HEK293 (cell line): ENCODE data around the gene NT5DC2.
A peak's percentile ranks its signal among the peaks of the same experiment; 100 is the strongest.

Source experiments
- CTCF ChIA-PET: fragments of 350-600 bp; formaldehyde crosslinking; extraction: SDS; loops from one replicate; lab custom pipeline; 2021; ENCODE audit warnings: antibody characterized with exemption; lab: Yijun Ruan, JAX
- POLR2A ChIA-PET: fragments of 300-600 bp; formaldehyde crosslinking; extraction: SDS; loops from one replicate; lab custom pipeline; 2020; ENCODE audit warnings: antibody characterized with exemption, inconsistent platforms; lab: Yijun Ruan, JAX
- H3K27ac ChIP-seq: fragments of 200-500 bp; sonication (Bioruptor generic); 2 replicates; pipeline ENCODE4 v1.5.1; 2014; ENCODE audit warnings: low read depth, low read length, control low read depth, inconsistent platforms; ENCODE audit errors: extremely low read depth
- H3K36me3 ChIP-seq, 2 experiments: fragments of 200-500 bp in 1 of 2; sonication (Bioruptor generic) in 1 of 2; 1 replicate in 1 of 2; 2 replicates in 1 of 2; pipeline ENCODE4 v1.5.1; 2014 to 2017; ENCODE audit warnings: inconsistent platforms in 2 of 2, low read length in 2 of 2; ENCODE audit not compliant: control insufficient read depth in 2 of 2, insufficient read depth in 1 of 2
- H3K4me1 ChIP-seq: fragments of 200-500 bp; sonication (Bioruptor generic); 2 replicates; pipeline ENCODE4 v1.5.1; 2014; ENCODE audit warnings: mild to moderate bottlenecking, low read length, inconsistent platforms; ENCODE audit not compliant: control insufficient read depth, insufficient read depth
- H3K4me3 ChIP-seq: 2 replicates; pipeline ENCODE4 v1.5.1; 2011; ENCODE audit warnings: low read depth, mild to moderate bottlenecking, control low read depth, low read length, moderate library complexity
- H3K9me3 ChIP-seq: fragments of 200-500 bp; sonication (Bioruptor generic); 2 replicates; pipeline ENCODE4 v1.5.1; 2014; ENCODE audit warnings: low read depth, low read length, inconsistent platforms; ENCODE audit not compliant: control insufficient read depth, insufficient read depth
- EGR2 ChIP-seq: fragments of 450-650 bp; formaldehyde crosslinking; IDR thresholded peaks from 2 replicates; pipeline ENCODE4 v1.5.1; 2016; ENCODE audit warnings: low read depth, missing biosample characterization, missing genetic modification characterization
- GLIS1 ChIP-seq: fragments of 450-650 bp; formaldehyde crosslinking; IDR thresholded peaks from 2 replicates; pipeline ENCODE4 v1.5.1; 2016; ENCODE audit warnings: missing biosample characterization, missing genetic modification characterization
- HIC1 ChIP-seq: fragments of 450-650 bp; formaldehyde crosslinking; IDR thresholded peaks from 2 replicates; pipeline ENCODE4 v1.5.1; 2016; ENCODE audit warnings: missing biosample characterization, missing genetic modification characterization
- KLF10 ChIP-seq: fragments of 450-650 bp; IDR thresholded peaks from 2 replicates; pipeline ENCODE4 v1.5.1; 2018; ENCODE audit warnings: missing biosample characterization, mild to moderate bottlenecking, missing genetic modification characterization
- PRDM2 ChIP-seq: fragments of 450-650 bp; formaldehyde crosslinking; IDR thresholded peaks from 2 replicates; pipeline ENCODE4 v1.5.1; 2016; ENCODE audit warnings: missing biosample characterization, missing genetic modification characterization, borderline replicate concordance
- SETDB1 ChIP-seq: IDR thresholded peaks from one replicate; pipeline ENCODE4 v1.6.1; 2017; ENCODE audit warnings: mild to moderate bottlenecking, low read length, moderate library complexity, mixed read lengths; ENCODE audit not compliant: insufficient read length
- ZNF148 ChIP-seq: fragments of 450-650 bp; formaldehyde crosslinking; IDR thresholded peaks from 2 replicates; pipeline ENCODE4 v1.5.0; 2017; ENCODE audit warnings: missing biosample characterization, missing genetic modification characterization, borderline replicate concordance
- ZNF169 ChIP-seq: fragments of 450-650 bp; formaldehyde crosslinking; IDR thresholded peaks from 2 replicates; pipeline ENCODE4 v1.5.1; 2016; ENCODE audit warnings: missing biosample characterization, missing genetic modification characterization
- ZNF335 ChIP-seq: fragments of 450-650 bp; formaldehyde crosslinking; conservative IDR thresholded peaks from 2 replicates; pipeline ENCODE4 v1.5.1; 2016; ENCODE audit warnings: missing biosample characterization, missing genetic modification characterization
- ZNF449 ChIP-seq: fragments of 450-650 bp; formaldehyde crosslinking; IDR thresholded peaks from 2 replicates; pipeline ENCODE4 v1.5.1; 2017; ENCODE audit warnings: missing biosample characterization, mild to moderate bottlenecking, missing genetic modification characterization, moderate library complexity
- ZNF600 ChIP-seq: fragments of 450-650 bp; formaldehyde crosslinking; IDR thresholded peaks from 2 replicates; pipeline ENCODE4 v1.5.1; 2016; ENCODE audit warnings: missing biosample characterization, missing genetic modification characterization

The NT5DC2 gene

GRCh38 chr3:52570076-52570475 is 36.4 kb upstream of the NT5DC2 start:
- ChIA-PET CTCF (no interaction called here), POLR2A (no interaction called here)
- Histone ChIP-seq H3K9me3 (no peaks in the 10 kb centered on the region), H3K36me3 (peaks cover 6 to 26% of the 10 kb centered on the region in 2 experiments; a peak in 2 of 3 replicates), H3K4me1 (no peaks in the 10 kb centered on the region), H3K27ac (no peak overlapping the region), H3K4me3 (no peak overlapping the region)
- TF ChIP-seq ZNF600 (tag by site-specific recombination), result peak; percentile 32; the same call in 1 of the 2 replicates
- TF ChIP-seq EGR2 (tag by site-specific recombination), result 0 out of 2 replicates have a peak, but pooled peaks have one; percentile 11
- TF ChIP-seq SETDB1, result no peak
- no peak for TF ChIP-seq PRDM2 (tag by site-specific recombination)

GRCh38 chr3:52568069-52568468 is 34.4 kb upstream of the NT5DC2 start:
- H3K36me3 ChIP-seq, result peaks cover 6 to 22% of the 10 kb centered on the region in 2 experiments; a peak in 2 of 3 replicates
- POLR2A ChIA-PET, result interaction anchor here (0.6 kb wide), 1 partner anchor 75 kb away, joined by 3 read pairs; no protein-coding TSS in a partner anchor
- no peak overlapping the region for H3K4me3 ChIP-seq
- no peaks in the 10 kb centered on the region for H3K9me3 ChIP-seq
- no peak overlapping the region for H3K27ac ChIP-seq
- TF ChIP-seq ZNF169 (tag by site-specific recombination) (no peak), ZNF148 (tag by site-specific recombination) (no peak), GLIS1 (tag by site-specific recombination) (peak; percentile 38; the same call in 1 of the 2 replicates)
- TF ChIP-seq, all 188 proteins: peak for 1
- no peaks in the 10 kb centered on the region for H3K4me1 ChIP-seq
- CTCF ChIA-PET, result no interaction called here

- POLR2A ChIA-PET, result interaction anchor here (0.5 kb wide), 1 partner anchor 69 kb away, joined by 6 read pairs; no protein-coding TSS in a partner anchor
- CTCF ChIA-PET, result no interaction called here
- Histone ChIP-seq H3K4me1 (no peaks in the 10 kb centered on the region), H3K9me3 (no peaks in the 10 kb centered on the region), H3K27ac (no peak overlapping the region), H3K36me3 (peaks cover 6 to 56% of the 10 kb centered on the region in 2 experiments; a peak in 2 of 3 replicates), H3K4me3 (no peak overlapping the region)
- TF ChIP-seq KLF10, result no peak
- no peak for TF ChIP-seq HIC1
- no peak for TF ChIP-seq ZNF335 (tag by site-specific recombination)
- TF ChIP-seq ZNF449 (tag by site-specific recombination), result no peak
Measured at GRCh38 chr3:52563984-52564383, 30.3 kb upstream of the NT5DC2 start.
